HEK293 (cell line): ENCODE results near the gene LST1.

ENCODE experiments used
- GLI4 ChIP-seq: fragments of 450-650 bp; formaldehyde crosslinking; IDR thresholded peaks from 2 replicates; pipeline ENCODE4 v1.5.1; 2016; ENCODE audit warnings: missing biosample characterization, missing genetic modification characterization
- KLF1 ChIP-seq: fragments of 450-650 bp; formaldehyde crosslinking; IDR thresholded peaks from 2 replicates; pipeline ENCODE4 v1.5.1; 2016; ENCODE audit warnings: missing biosample characterization, missing genetic modification characterization
- RBAK ChIP-seq: fragments of 450-650 bp; formaldehyde crosslinking; IDR thresholded peaks from 2 replicates; pipeline ENCODE4 v1.5.1; 2016; ENCODE audit warnings: missing biosample characterization, missing genetic modification characterization
- REPIN1 ChIP-seq: fragments of 450-650 bp; formaldehyde crosslinking; IDR thresholded peaks from 2 replicates; pipeline ENCODE4 v1.5.1; 2017; ENCODE audit warnings: missing biosample characterization, missing genetic modification characterization, low read depth
- YY2 ChIP-seq: fragments of 450-650 bp; formaldehyde crosslinking; IDR thresholded peaks from 2 replicates; pipeline ENCODE4 v1.5.1; 2016; ENCODE audit warnings: missing biosample characterization, missing genetic modification characterization
- ZBTB17 ChIP-seq: fragments of 450-650 bp; formaldehyde crosslinking; IDR thresholded peaks from 2 replicates; pipeline ENCODE4 v1.5.1; 2016; ENCODE audit warnings: missing biosample characterization, missing genetic modification characterization
- ZBTB48 ChIP-seq: fragments of 450-650 bp; formaldehyde crosslinking; IDR thresholded peaks from 2 replicates; pipeline ENCODE4 v1.5.1; 2016; ENCODE audit warnings: missing biosample characterization, missing genetic modification characterization
- ZBTB8A ChIP-seq: fragments of 450-650 bp; formaldehyde crosslinking; IDR thresholded peaks from 2 replicates; pipeline ENCODE4 v1.5.1; 2016; ENCODE audit warnings: missing biosample characterization, missing genetic modification characterization
- ZFHX2 ChIP-seq: fragments of 450-650 bp; formaldehyde crosslinking; conservative IDR thresholded peaks from 2 replicates; pipeline ENCODE4 v1.5.1; 2016; ENCODE audit warnings: missing biosample characterization, missing genetic modification characterization
- ZIC2 ChIP-seq: fragments of 450-650 bp; formaldehyde crosslinking; IDR thresholded peaks from 2 replicates; pipeline ENCODE4 v1.5.1; 2016; ENCODE audit warnings: missing biosample characterization, missing genetic modification characterization
- ZNF10 ChIP-seq: fragments of 450-650 bp; formaldehyde crosslinking; IDR thresholded peaks from 2 replicates; pipeline ENCODE4 v1.5.1; 2017; ENCODE audit warnings: missing biosample characterization, missing genetic modification characterization
- ZNF114 ChIP-seq: fragments of 450-650 bp; formaldehyde crosslinking; IDR thresholded peaks from 2 replicates; pipeline ENCODE4 v1.5.0; 2017; ENCODE audit warnings: missing biosample characterization, missing genetic modification characterization
- ZNF16 ChIP-seq: fragments of 450-650 bp; formaldehyde crosslinking; IDR thresholded peaks from 2 replicates; pipeline ENCODE4 v1.5.1; 2016; ENCODE audit warnings: low read depth, missing biosample characterization, missing genetic modification characterization
- ZNF248 ChIP-seq: fragments of 450-650 bp; formaldehyde crosslinking; IDR thresholded peaks from 2 replicates; pipeline ENCODE4 v1.5.1; 2017; ENCODE audit warnings: missing biosample characterization, missing genetic modification characterization
- ZNF335 ChIP-seq: fragments of 450-650 bp; formaldehyde crosslinking; conservative IDR thresholded peaks from 2 replicates; pipeline ENCODE4 v1.5.1; 2016; ENCODE audit warnings: missing biosample characterization, missing genetic modification characterization
- ZNF433 ChIP-seq: fragments of 450-650 bp; formaldehyde crosslinking; IDR thresholded peaks from 2 replicates; pipeline ENCODE4 v1.5.1; 2016; ENCODE audit warnings: missing biosample characterization, missing genetic modification characterization, low read depth
- ZNF501 ChIP-seq: fragments of 450-650 bp; formaldehyde crosslinking; IDR thresholded peaks from 2 replicates; pipeline ENCODE4 v1.5.1; 2016; ENCODE audit warnings: missing biosample characterization, missing genetic modification characterization
- ZNF530 ChIP-seq: fragments of 450-650 bp; formaldehyde crosslinking; IDR thresholded peaks from 2 replicates; pipeline ENCODE4 v1.5.1; 2016; ENCODE audit warnings: low read depth, missing biosample characterization, missing genetic modification characterization
- ZNF560 ChIP-seq: fragments of 450-650 bp; formaldehyde crosslinking; IDR thresholded peaks from 2 replicates; pipeline ENCODE4 v1.5.1; 2017; ENCODE audit warnings: missing biosample characterization, missing genetic modification characterization, borderline replicate concordance
- ZNF596 ChIP-seq: fragments of 450-650 bp; IDR thresholded peaks from 2 replicates; pipeline ENCODE4 v1.5.0; 2018; ENCODE audit warnings: missing biosample characterization, mild to moderate bottlenecking, missing genetic modification characterization, moderate library complexity
- ZNF624 ChIP-seq: fragments of 450-650 bp; formaldehyde crosslinking; IDR thresholded peaks from 2 replicates; pipeline ENCODE4 v1.5.1; 2017; ENCODE audit warnings: missing biosample characterization, missing genetic modification characterization
- ZNF670 ChIP-seq: fragments of 450-650 bp; formaldehyde crosslinking; IDR thresholded peaks from 2 replicates; pipeline ENCODE4 v1.5.1; 2016; ENCODE audit warnings: missing biosample characterization, missing genetic modification characterization, low read depth
- ZNF837 ChIP-seq: fragments of 450-650 bp; formaldehyde crosslinking; IDR thresholded peaks from 2 replicates; pipeline ENCODE4 v1.5.1; 2016; ENCODE audit warnings: missing biosample characterization, missing genetic modification characterization
- TF ChIP-seq, protein P1 (sequence below): fragments of 450-650 bp; formaldehyde crosslinking; IDR thresholded peaks from 2 replicates; pipeline ENCODE4 v1.5.1; 2016; ENCODE audit warnings: missing biosample characterization, missing genetic modification characterization, low read depth
- TF ChIP-seq, protein P2 (sequence below): fragments of 450-650 bp; formaldehyde crosslinking; IDR thresholded peaks from 2 replicates; pipeline ENCODE4 v1.5.1; 2017; ENCODE audit warnings: missing biosample characterization, missing genetic modification characterization
- TF ChIP-seq, protein P3 (sequence below): fragments of 450-650 bp; formaldehyde crosslinking; IDR thresholded peaks from 2 replicates; pipeline ENCODE4 v1.5.1; 2016; ENCODE audit warnings: missing biosample characterization, missing genetic modification characterization
- TF ChIP-seq, protein P4 (sequence below): fragments of 450-650 bp; formaldehyde crosslinking; IDR thresholded peaks from 2 replicates; pipeline ENCODE4 v1.5.1; 2016; ENCODE audit warnings: missing biosample characterization, missing genetic modification characterization
- TF ChIP-seq, protein P5 (sequence below): fragments of 450-650 bp; formaldehyde crosslinking; IDR thresholded peaks from 2 replicates; pipeline ENCODE4 v1.5.1; 2016; ENCODE audit warnings: missing biosample characterization, missing genetic modification characterization
- TF ChIP-seq, protein P6 (sequence below): fragments of 450-650 bp; formaldehyde crosslinking; IDR thresholded peaks from 2 replicates; pipeline ENCODE4 v1.5.1; 2016; ENCODE audit warnings: missing biosample characterization, missing genetic modification characterization

The LST1 gene

DNA sequence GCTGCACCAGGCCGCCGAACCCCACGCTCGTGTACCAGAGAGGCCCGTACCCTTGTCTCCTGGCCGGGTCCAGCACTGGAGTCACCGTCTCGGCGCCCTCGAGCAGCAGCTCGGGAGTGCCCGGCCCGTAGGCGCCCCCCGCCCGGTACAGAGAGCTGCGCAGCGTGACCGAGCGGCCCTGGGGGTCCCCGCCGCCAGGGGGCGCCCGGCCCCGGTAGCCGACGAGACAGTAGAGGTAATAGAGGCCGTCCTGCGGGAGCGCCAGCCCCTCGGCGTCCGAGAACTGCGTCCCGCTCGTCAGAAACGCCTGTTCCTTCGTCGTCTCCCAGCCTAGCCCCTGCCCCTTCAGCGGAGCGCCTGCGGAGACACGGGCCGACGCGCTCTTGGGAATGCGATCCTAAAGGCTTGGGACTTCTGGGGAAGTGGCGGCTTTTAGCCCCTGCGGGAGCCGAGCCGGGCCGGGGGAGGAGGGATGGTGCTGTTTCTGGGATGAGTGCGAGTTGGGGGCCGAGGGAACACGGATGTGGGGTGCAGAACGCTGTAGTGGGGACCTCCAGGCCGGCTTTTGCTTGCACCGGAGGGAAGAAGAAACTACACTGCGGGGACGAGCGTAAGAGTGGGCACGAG, 5.2 kb upstream of the LST1 start (continued):
- TF ChIP-seq, protein P1, sequence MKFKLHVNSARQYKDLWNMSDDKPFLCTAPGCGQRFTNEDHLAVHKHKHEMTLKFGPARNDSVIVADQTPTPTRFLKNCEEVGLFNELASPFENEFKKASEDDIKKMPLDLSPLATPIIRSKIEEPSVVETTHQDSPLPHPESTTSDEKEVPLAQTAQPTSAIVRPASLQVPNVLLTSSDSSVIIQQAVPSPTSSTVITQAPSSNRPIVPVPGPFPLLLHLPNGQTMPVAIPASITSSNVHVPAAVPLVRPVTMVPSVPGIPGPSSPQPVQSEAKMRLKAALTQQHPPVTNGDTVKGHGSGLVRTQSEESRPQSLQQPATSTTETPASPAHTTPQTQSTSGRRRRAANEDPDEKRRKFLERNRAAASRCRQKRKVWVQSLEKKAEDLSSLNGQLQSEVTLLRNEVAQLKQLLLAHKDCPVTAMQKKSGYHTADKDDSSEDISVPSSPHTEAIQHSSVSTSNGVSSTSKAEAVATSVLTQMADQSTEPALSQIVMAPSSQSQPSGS (tag by site-specific recombination), result no peak
- TF ChIP-seq ZNF596 (no peak), ZNF10 (no peak), REPIN1 (tag by site-specific recombination) (no peak), ZBTB8A (peak; percentile 77), ZIC2 (peak; percentile 61), ZBTB48 (peak; percentile 18; the same call in 1 of the 2 replicates), ZNF530 (no peak), ZNF624 (tag by site-specific recombination) (no peak), ZFHX2 (tag by site-specific recombination) (no peak), ZBTB17 (tag by site-specific recombination) (peak; percentile 75), ZNF114 (tag by site-specific recombination) (no peak), ZNF837 (no peak), RBAK (tag by site-specific recombination) (no peak), KLF1 (tag by site-specific recombination) (no peak), GLI4 (tag by site-specific recombination) (0 out of 2 replicates have a peak, but pooled peaks have one; percentile 18), ZNF670 (tag by site-specific recombination) (no peak), ZNF433 (tag by site-specific recombination) (no peak), ZNF501 (0 out of 2 replicates have a peak, but pooled peaks have one; percentile 1), ZNF16 (tag by site-specific recombination) (no peak), ZNF335 (tag by site-specific recombination) (peak; percentile 77), ZNF560 (tag by site-specific recombination) (no peak), YY2 (tag by site-specific recombination) (no peak), ZNF248 (tag by site-specific recombination) (no peak)
- TF ChIP-seq, protein P2, sequence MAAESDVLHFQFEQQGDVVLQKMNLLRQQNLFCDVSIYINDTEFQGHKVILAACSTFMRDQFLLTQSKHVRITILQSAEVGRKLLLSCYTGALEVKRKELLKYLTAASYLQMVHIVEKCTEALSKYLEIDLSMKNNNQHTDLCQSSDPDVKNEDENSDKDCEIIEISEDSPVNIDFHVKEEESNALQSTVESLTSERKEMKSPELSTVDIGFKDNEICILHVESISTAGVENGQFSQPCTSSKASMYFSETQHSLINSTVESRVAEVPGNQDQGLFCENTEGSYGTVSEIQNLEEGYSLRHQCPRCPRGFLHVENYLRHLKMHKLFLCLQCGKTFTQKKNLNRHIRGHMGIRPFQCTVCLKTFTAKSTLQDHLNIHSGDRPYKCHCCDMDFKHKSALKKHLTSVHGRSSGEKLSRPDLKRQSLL, result no peak
- TF ChIP-seq, protein P3, sequence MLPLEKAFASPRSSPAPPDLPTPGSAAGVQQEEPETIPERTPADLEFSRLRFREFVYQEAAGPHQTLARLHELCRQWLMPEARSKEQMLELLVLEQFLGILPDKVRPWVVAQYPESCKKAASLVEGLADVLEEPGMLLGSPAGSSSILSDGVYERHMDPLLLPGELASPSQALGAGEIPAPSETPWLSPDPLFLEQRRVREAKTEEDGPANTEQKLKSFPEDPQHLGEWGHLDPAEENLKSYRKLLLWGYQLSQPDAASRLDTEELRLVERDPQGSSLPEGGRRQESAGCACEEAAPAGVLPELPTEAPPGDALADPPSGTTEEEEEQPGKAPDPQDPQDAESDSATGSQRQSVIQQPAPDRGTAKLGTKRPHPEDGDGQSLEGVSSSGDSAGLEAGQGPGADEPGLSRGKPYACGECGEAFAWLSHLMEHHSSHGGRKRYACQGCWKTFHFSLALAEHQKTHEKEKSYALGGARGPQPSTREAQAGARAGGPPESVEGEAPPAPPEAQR (tag by site-specific recombination), result no peak
- TF ChIP-seq, protein P4, sequence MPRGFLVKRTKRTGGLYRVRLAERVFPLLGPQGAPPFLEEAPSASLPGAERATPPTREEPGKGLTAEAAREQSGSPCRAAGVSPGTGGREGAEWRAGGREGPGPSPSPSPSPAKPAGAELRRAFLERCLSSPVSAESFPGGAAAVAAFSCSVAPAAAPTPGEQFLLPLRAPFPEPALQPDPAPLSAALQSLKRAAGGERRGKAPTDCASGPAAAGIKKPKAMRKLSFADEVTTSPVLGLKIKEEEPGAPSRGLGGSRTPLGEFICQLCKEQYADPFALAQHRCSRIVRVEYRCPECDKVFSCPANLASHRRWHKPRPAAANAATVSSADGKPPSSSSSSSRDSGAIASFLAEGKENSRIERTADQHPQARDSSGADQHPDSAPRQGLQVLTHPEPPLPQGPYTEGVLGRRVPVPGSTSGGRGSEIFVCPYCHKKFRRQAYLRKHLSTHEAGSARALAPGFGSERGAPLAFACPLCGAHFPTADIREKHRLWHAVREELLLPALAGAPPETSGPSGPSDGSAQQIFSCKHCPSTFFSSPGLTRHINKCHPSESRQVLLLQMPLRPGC, result no peak
- TF ChIP-seq, protein P5, sequence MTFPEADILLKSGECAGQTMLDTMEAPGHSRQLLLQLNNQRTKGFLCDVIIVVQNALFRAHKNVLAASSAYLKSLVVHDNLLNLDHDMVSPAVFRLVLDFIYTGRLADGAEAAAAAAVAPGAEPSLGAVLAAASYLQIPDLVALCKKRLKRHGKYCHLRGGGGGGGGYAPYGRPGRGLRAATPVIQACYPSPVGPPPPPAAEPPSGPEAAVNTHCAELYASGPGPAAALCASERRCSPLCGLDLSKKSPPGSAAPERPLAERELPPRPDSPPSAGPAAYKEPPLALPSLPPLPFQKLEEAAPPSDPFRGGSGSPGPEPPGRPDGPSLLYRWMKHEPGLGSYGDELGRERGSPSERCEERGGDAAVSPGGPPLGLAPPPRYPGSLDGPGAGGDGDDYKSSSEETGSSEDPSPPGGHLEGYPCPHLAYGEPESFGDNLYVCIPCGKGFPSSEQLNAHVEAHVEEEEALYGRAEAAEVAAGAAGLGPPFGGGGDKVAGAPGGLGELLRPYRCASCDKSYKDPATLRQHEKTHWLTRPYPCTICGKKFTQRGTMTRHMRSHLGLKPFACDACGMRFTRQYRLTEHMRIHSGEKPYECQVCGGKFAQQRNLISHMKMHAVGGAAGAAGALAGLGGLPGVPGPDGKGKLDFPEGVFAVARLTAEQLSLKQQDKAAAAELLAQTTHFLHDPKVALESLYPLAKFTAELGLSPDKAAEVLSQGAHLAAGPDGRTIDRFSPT, result no peak
- TF ChIP-seq, protein P6, sequence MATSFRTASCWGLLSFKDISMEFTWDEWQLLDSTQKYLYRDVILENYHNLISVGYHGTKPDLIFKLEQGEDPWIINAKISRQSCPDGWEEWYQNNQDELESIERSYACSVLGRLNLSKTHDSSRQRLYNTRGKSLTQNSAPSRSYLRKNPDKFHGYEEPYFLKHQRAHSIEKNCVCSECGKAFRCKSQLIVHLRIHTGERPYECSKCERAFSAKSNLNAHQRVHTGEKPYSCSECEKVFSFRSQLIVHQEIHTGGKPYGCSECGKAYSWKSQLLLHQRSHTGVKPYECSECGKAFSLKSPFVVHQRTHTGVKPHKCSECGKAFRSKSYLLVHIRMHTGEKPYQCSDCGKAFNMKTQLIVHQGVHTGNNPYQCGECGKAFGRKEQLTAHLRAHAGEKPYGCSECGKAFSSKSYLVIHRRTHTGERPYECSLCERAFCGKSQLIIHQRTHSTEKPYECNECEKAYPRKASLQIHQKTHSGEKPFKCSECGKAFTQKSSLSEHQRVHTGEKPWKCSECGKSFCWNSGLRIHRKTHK (tag by site-specific recombination), result no peak
